ENCODE results near the gene KIF13A.
"Not testable (repeated sequence)": the region's sequence is repeated elsewhere in the genome, so short reads cannot be mapped to it uniquely, and the experiment has no call there.

The KIF13A gene

GRCh38 chr6:18019539-18020534 lies 32.4 kb upstream of the KIF13A start:
- TF ChIP-seq CTCF (IDR thresholded peaks at IDR 0.05; ENCODE audit: borderline replicate concordance, control extremely low read depth, extremely low read depth, insufficient read depth, missing control alignments) = no peak
- in situ Hi-C loops (cut with MboI; ENCODE audit: low sequenced_read_pairs, unreplicated experiment) = no loop called here
- DNase-seq (ENCODE audit: low spot score) = no peak

DNA sequence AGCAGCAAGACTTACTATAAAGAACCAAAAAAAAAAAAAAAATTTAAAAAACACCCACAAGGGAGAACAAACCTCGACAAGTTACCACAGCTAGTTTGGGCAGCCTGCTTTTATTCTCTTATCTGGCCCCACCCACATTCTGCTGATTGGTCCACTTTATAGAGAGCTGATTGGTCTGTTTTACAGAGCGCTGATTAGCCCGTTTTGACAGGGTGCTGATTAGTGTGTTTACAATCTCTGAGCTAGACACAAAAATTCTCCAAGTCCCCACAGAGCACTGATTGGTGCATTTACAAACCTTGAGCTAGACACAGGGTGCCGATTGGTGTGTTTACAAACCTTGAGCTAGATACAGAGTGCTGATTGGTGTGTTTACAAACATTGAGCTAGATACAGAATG lies 31.7 kb upstream of the KIF13A start:
- DNase-seq (ENCODE audit: low spot score); in situ Hi-C loops (cut with MboI; ENCODE audit: low sequenced_read_pairs, unreplicated experiment): not testable (repeated sequence)

- no peak for TF ChIP-seq CTCF (IDR thresholded peaks at IDR 0.05; ENCODE audit: borderline replicate concordance, control extremely low read depth, extremely low read depth, insufficient read depth, missing control alignments)
- no peak for DNase-seq (ENCODE audit: low spot score)
- in situ Hi-C loops (cut with MboI; ENCODE audit: low sequenced_read_pairs, unreplicated experiment) = no loop called here
Observed at GRCh38 chr6:18016698-18017097, 29.3 kb upstream of the KIF13A start.

DNA sequence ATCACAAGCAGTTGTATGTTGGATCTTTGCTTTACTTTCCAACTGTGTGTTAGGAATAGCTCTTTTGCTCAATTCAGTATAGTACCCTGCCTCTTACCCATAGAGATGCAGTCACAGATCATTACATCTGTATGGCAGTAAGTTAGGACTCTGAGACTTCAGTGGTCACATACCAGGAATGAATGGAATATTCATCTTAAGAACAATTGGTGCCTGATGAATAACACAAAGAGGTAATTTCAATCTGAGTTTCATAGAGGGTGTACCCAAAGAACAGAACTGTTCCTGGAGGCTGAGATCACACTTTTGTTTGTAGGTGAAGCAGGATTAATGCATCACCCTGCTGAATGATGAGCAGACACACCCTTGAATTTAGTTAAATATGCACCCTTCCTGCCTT lies 28.7 kb upstream of the KIF13A start:
- in situ Hi-C loops (cut with MboI; ENCODE audit: low sequenced_read_pairs, unreplicated experiment) = no loop called here
- no peak for TF ChIP-seq CTCF (IDR thresholded peaks at IDR 0.05; ENCODE audit: borderline replicate concordance, control extremely low read depth, extremely low read depth, insufficient read depth, missing control alignments)
- DNase-seq (ENCODE audit: low spot score) = no peak

DNA sequence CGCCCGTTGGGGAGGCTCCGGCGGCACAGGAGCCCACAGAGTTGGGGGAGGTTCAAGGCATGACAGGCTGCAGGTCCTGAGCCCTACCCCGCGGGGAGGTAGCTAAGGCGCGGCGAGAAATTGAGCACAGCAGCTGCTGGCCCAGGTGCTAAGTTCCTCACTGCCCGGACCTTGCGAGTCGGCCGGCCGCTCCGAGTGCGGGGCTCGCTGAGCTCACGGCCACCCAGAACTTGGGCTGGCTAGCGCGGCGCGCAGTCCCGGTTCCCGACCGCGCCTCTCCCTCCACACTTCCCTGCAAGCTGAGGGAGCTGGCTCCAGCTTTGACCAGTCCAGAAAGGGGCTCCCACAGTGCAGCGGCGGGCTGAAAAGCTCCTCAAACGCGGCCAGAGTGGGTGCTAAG lies 23.9 kb upstream of the KIF13A start:
- TF ChIP-seq CTCF (IDR thresholded peaks at IDR 0.05; ENCODE audit: borderline replicate concordance, control extremely low read depth, extremely low read depth, insufficient read depth, missing control alignments) = no peak
- no peak for DNase-seq (ENCODE audit: low spot score)
- in situ Hi-C loops (cut with MboI; ENCODE audit: low sequenced_read_pairs, unreplicated experiment) = no loop called here

- in situ Hi-C loops (cut with MboI; ENCODE audit: low sequenced_read_pairs, unreplicated experiment); DNase-seq (ENCODE audit: low spot score): not testable (repeated sequence)
Observed at GRCh38 chr6:18010540-18010939, 23.1 kb upstream of the KIF13A start.

DNA sequence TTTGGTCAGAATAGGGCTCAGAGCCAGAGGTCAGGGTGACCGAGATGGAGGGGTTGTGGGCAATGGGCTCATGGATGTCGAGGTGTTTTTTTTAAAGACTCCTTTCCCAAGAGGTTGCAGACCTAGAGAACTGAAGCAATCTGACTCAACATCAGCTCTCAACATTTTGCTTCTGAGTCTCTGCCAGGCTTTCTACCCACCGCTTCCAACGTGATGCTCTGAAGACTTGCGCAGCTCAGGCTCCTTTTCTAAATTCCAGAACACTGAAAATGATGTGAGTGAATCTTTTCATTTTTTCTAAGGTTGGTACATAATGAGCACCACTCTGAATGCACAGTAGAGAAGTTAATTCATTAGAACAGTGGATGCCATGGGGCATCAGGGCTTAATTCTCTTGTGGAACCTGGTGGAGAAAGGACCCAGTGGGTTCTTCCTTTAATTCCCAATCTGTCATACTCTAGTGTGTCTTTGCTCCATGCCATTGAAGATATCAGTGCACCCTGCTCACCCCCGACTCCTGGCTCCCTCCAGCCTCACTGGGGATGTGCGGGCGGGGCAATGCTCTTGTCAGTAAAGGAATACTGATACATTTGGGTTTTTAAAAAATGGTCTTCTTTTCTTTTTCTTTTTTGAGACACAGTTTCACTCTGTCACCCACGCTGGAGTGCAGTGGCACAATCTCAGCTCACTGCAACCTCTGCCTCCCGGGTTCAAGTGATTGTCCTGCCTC lies 17.0 kb upstream of the KIF13A start:
- in situ Hi-C loops (cut with MboI; ENCODE audit: low sequenced_read_pairs, unreplicated experiment) = no loop called here
- TF ChIP-seq CTCF (IDR thresholded peaks at IDR 0.05; ENCODE audit: borderline replicate concordance, control extremely low read depth, extremely low read depth, insufficient read depth, missing control alignments) = no peak
- no peak for DNase-seq (ENCODE audit: low spot score)

Data from GM13976 (cell line).